BE2C (cell line): ENCODE results near the gene GNLY. TPM values are rescaled to one million over a fixed set of nuclear protein-coding genes. Genes with fewer than 3 reads are reported as not detected.
A peak's percentile ranks its signal among the peaks of the same experiment; 100 is the strongest.

Experiments
- DNase-seq: peaks from one replicate; pipeline ENCODE4 v3.0.0-alpha.2; 2020
- H3K27me3 ChIP-seq: fragments of 250-450 bp; sonication (Bioruptor Pico); 2 replicates; pipeline ENCODE4 v1.5.1; 2020; ENCODE audit warnings: mild to moderate bottlenecking
- H3K36me3 ChIP-seq: fragments of 250-450 bp; sonication (Bioruptor Pico); 2 replicates; pipeline ENCODE4 v1.5.1; 2020; ENCODE audit warnings: mild to moderate bottlenecking
- H3K4me1 ChIP-seq: fragments of 250-450 bp; sonication (Bioruptor Pico); 2 replicates; pipeline ENCODE4 v1.5.1; 2020
- H3K4me3 ChIP-seq: 2 replicates; pipeline ENCODE4 v1.5.1; 2011; ENCODE audit warnings: low read depth, low read length
- H3K9me3 ChIP-seq: fragments of 250-450 bp; sonication (Bioruptor Pico); 2 replicates; pipeline ENCODE4 v1.5.1; 2020
- CTCF ChIP-seq: IDR thresholded peaks from 2 replicates; pipeline ENCODE4 v1.5.1; 2012; ENCODE audit warnings: mild to moderate bottlenecking, low read depth, low read length
- polyA plus RNA-seq: library from polyadenylated mRNA; unstranded; fragments of >200 nt; gene quantifications from one replicate; pipeline ENCODE4 v1.2.1, GENCODE V29; 2012; ENCODE audit warnings: low read depth, missing spikeins; ENCODE audit not compliant: insufficient read length, insufficient read depth

GNLY gene
- 1.0 TPM for polyA plus RNA-seq

DNA sequence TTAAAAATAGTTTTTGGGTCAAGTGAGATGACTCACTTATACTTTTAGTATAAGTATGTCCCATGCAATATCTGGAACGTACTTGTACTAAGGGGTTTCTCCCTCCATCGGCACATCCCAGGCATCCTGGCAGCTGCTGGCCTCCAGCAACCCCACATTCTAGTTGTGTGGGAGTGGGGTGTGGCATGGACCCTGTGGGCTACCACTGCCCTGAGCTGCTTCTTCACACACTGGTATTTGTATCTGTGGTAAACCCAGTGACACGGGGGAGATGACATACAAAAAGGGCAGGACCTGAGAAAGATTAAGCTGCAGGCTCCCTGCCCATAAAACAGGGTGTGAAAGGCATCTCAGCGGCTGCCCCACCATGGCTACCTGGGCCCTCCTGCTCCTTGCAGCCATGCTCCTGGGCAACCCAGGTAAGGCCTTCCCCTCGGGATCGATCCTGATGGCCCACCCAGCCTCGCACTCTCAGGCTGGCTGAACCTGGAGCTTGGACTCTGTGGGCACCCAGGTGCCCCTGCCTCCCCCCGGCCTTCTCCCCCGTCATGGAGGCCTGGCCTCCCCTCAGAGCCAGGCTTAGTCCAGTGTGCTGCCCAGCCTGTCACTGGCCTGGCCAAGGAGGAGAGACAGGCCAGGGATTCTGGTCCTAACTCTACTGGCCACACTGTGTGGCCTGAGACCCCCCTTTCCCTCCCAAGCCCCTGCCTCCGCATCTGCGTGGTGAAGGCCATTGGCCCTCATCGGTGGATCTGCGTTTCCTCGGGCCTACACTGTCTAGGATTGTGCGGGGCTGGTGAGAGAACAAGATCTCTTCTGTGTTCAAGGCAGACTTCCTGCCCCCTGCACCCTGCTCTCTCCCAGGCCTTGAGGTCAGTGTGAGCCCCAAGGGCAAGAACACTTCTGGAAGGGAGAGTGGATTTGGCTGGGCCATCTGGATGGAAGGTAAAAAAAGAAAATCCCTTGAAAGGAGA lies at the start of gene GNLY:
TSS of gene GNLY (plus strand) at position 307 of the 974 bp plus-strand sequence. CDS start at position 368, 61 bp downstream.
- no peaks in the 10 kb centered on the region for H3K9me3 ChIP-seq
- no peak within 1 kb of the TSS for H3K4me3 ChIP-seq
- H3K27me3 ChIP-seq = no peaks in the 10 kb centered on the region
- H3K4me1 ChIP-seq = no peaks in the 10 kb centered on the region
- no peak for TF ChIP-seq CTCF
- H3K36me3 ChIP-seq = no peaks in the 10 kb centered on the region
- no peak for DNase-seq

DNA sequence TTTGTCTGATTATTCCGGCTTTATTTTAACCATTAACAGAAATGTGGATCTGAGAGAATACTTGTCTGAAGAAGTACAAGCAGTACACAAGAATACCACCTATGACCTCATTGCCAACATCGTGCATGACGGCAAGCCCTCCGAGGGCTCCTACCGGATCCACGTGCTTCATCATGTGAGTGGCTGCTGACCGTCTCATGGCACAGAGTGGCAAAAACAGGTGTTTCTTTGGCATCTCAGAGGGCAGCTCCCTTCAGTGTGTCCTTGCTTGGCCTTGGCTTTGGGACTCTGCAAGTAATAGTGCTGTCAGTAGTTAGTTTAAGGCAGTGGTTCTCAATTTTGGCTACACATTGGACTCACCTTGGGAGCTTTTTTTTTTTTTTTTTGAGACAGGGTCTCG lies 49.2 kb upstream of the GNLY start:
- peaks cover 56% of the 10 kb centered on the region for H3K36me3 ChIP-seq
- no peaks in the 10 kb centered on the region for H3K4me1 ChIP-seq
- TF ChIP-seq CTCF = no peak
- no peaks in the 10 kb centered on the region for H3K9me3 ChIP-seq
- H3K4me3 ChIP-seq = no peak overlapping the region
- no peaks in the 10 kb centered on the region for H3K27me3 ChIP-seq
- DNase-seq = no peak

DNA sequence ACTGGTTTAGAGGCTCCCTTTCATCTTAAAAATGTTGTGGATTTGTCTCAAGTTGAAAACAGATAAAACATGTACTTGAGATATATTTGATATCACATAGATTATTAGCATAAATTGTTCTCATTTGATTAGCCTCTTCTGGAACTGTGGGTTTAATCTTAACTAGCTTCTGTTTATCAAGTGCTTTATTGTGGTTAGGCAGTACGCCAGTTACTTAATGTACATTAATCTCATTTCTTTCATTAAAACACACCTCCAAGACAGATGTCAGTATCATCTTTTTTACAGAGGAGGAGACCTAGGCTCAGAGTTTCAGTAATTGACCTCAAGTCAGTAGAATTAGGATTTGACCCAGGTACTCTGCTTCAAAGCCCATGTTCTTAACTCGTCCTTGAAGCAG lies 48.0 kb upstream of the GNLY start:
- no peak overlapping the region for H3K4me3 ChIP-seq
- no peaks in the 10 kb centered on the region for H3K9me3 ChIP-seq
- DNase-seq = no peak
- H3K36me3 ChIP-seq = peaks cover 48% of the 10 kb centered on the region
- H3K27me3 ChIP-seq = no peaks in the 10 kb centered on the region
- no peaks in the 10 kb centered on the region for H3K4me1 ChIP-seq
- TF ChIP-seq CTCF = no peak

DNA sequence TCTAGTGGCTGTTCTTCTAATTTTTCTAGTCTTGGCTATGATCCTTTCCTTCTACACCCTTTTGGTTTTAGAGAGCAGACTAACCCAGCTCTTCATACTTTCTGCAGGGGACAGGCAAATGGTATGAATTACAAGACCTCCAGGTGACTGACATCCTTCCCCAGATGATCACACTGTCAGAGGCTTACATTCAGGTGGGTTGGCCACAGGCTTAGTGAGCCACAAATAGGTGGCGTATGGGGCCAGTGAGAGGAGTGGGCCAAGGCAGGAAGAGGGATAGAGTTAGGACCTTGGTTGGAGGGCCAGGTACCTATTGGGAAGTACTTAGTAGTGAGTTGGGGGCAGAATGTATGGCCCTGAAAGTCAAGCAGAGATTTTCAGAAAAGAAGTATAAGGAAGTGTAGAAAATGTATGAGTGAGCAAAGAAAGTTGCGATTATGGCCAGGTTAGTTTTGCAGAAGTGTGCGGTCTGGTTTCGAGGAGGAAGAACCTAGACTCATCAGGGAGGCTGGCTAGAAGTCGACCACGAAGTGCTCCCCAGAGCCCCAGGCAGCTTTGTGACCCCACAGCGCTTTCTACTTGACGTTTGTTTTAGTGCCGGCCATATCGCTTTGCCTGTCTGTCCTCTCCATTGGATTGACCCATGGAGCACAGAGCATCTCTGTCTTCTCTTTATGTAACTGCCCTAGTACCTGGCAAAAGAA lies 46.2 kb upstream of the GNLY start:
- peaks cover 35% of the 10 kb centered on the region for H3K36me3 ChIP-seq
- no peaks in the 10 kb centered on the region for H3K9me3 ChIP-seq
- no peak for TF ChIP-seq CTCF
- H3K4me1 ChIP-seq = no peaks in the 10 kb centered on the region
- no peak overlapping the region for H3K4me3 ChIP-seq
- no peak for DNase-seq
- no peaks in the 10 kb centered on the region for H3K27me3 ChIP-seq

DNA sequence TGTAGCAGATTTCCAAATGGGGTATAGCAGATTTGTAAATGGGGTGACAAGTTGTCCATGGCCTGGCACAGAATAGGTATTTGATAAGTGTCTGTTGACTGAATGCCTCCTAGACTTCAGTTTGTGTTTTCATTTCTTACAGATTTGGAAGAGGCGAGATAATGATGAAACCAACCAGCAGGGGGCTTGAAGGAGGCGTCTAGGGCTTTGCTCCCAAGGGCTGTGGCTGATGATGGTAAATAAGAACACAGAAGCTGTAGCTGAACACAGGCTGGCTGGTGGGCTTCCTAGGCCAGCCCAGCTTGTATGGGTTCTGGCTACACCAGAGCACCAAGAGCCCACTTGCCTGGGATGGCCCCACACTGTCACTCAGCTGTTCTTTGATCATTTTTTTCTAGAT lies 45.5 kb upstream of the GNLY start:
- no peaks in the 10 kb centered on the region for H3K9me3 ChIP-seq
- H3K27me3 ChIP-seq = no peaks in the 10 kb centered on the region
- TF ChIP-seq CTCF = peak; percentile 44
- peak; percentile 33 for DNase-seq
- no peaks in the 10 kb centered on the region for H3K4me1 ChIP-seq
- no peak overlapping the region for H3K4me3 ChIP-seq
- peaks cover 35% of the 10 kb centered on the region for H3K36me3 ChIP-seq
